ENCODE measurements around the gene AATK.
A peak's percentile ranks its signal among the peaks of the same experiment; 100 is the strongest.

AATK gene

GRCh38 chr17:81179220-81179619 is 13.2 kb upstream of the AATK start:
- no peak overlapping the region for H3K4me3 ChIP-seq (ENCODE audit: low read depth, low read length)
- in situ Hi-C loops (cut with HindIII; ENCODE audit: low sequenced_read_pairs) = no loop called here
- no peak for DNase-seq (ENCODE audit: low read depth, low spot score)
- TF ChIP-seq CTCF (IDR thresholded peaks at IDR 0.05; ENCODE audit: low read depth, low read length) = no peak

- H3K4me3 ChIP-seq (ENCODE audit: low read depth, low read length) = no peak overlapping the region
- no peak for TF ChIP-seq CTCF (IDR thresholded peaks at IDR 0.05; ENCODE audit: low read depth, low read length)
- in situ Hi-C loops (cut with HindIII; ENCODE audit: low sequenced_read_pairs) = no loop called here
- no peak for DNase-seq (ENCODE audit: low read depth, low spot score)
These were observed 12.4 kb upstream of the AATK start for GRCh38 chr17:81178136-81179091.

GRCh38 chr17:81176666-81177065 is 10.6 kb upstream of the AATK start:
- DNase-seq (ENCODE audit: low read depth, low spot score) = no peak
- TF ChIP-seq CTCF (IDR thresholded peaks at IDR 0.05; ENCODE audit: low read depth, low read length) = no peak
- no peak overlapping the region for H3K4me3 ChIP-seq (ENCODE audit: low read depth, low read length)
- in situ Hi-C loops (cut with HindIII; ENCODE audit: low sequenced_read_pairs) = no loop called here

- in situ Hi-C loops (cut with HindIII; ENCODE audit: low sequenced_read_pairs) = no loop called here
- no peak overlapping the region for H3K4me3 ChIP-seq (ENCODE audit: low read depth, low read length)
- no peak for DNase-seq (ENCODE audit: low read depth, low spot score)
- TF ChIP-seq CTCF (IDR thresholded peaks at IDR 0.05; ENCODE audit: low read depth, low read length) = no peak
These were observed 7.7 kb upstream of the AATK start for GRCh38 chr17:81173762-81174155.

- no peak for DNase-seq (ENCODE audit: low read depth, low spot score)
- TF ChIP-seq CTCF (IDR thresholded peaks at IDR 0.05; ENCODE audit: low read depth, low read length) = no peak
- no peak overlapping the region for H3K4me3 ChIP-seq (ENCODE audit: low read depth, low read length)
- in situ Hi-C loops (cut with HindIII; ENCODE audit: low sequenced_read_pairs) = no loop called here
These were observed 7.2 kb upstream of the AATK start for GRCh38 chr17:81173052-81173761.

GRCh38 chr17:81171941-81172340 is 5.9 kb upstream of the AATK start:
- no peak for TF ChIP-seq CTCF (IDR thresholded peaks at IDR 0.05; ENCODE audit: low read depth, low read length)
- peak; percentile 3 for DNase-seq (ENCODE audit: low read depth, low spot score)
- no peak overlapping the region for H3K4me3 ChIP-seq (ENCODE audit: low read depth, low read length)
- in situ Hi-C loops (cut with HindIII; ENCODE audit: low sequenced_read_pairs) = no loop called here
